GM19438 (cell line): ENCODE measurements around the gene KSR1.

Experiments used
- ATAC-seq: cut with Tn5 transposase; IDR thresholded peaks from one replicate; pipeline ENCODE4 v1.9.1; 2021; ENCODE audit warnings: low read depth; ENCODE audit not compliant: unreplicated experiment

Gene KSR1

DNA sequence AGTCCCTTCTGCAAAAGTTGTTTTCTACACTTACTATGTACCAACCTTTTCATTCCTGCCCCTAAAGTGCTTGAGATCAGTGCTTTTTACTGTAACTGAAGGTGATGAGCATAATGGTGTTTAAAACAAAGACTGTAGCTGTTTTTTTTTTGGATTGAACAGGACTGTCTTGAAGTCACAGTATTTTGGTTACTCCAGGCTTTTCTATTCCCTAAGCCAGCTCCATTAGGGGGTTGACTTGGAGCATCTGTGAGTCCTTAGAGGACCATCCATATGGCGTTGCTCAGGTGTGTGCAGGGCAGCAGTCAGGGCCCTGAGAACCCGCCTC, 145.7 kb downstream of the KSR1 start:
- ATAC-seq = no peak

DNA sequence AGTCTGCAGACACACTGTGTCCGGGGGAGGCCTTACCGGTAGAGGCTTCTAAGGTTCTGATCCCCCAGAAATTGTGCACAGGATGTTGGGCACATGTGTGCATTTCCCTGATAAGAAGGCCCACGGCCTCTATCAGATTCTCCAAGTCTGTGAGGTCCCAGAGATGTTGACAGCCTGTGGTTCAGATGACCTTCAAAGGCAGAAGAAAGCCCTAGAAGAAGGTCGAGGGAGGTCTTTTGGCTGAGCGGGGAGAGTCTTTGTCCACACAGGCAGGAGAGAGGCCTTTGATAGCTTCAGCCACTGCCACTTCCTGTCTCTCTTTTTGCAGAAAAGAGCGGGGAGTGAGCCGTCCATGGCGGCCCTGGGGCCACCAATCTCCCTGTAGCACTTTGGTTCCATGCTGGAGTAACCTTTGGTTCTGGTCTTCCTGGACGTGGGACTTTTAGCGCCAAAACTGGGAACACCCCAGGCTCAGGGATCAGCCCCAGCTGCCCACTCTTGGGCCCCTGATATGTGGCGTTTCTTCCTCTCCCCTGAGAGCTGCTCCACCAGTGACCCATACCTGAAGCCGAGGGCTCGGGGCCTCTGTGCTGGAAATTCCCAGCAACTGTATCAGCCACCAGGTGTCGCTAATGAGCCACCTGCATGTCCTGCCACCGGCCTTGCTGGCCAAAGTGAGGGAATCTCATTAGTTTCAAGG, 146.6 kb downstream of the KSR1 start:
- ATAC-seq = no peak

DNA sequence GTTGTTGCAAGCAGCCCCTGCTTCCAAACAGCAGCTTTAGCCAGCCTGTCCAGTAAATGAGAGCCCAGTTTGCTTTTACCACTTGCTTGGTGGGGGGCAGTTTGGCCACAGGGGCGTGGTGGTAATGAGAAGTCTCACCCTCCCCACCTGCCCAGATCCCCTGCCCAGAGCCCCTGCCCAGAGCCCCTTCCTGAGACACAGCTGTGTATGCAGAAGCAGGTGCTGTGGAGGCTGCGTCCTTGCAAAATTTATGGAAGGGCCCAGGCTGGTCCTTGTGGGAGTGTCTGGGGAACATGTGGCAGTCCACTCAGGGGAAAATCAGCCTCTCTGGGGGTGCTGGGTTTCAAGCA, 147.1 kb downstream of the KSR1 start:
- no peak for ATAC-seq

DNA sequence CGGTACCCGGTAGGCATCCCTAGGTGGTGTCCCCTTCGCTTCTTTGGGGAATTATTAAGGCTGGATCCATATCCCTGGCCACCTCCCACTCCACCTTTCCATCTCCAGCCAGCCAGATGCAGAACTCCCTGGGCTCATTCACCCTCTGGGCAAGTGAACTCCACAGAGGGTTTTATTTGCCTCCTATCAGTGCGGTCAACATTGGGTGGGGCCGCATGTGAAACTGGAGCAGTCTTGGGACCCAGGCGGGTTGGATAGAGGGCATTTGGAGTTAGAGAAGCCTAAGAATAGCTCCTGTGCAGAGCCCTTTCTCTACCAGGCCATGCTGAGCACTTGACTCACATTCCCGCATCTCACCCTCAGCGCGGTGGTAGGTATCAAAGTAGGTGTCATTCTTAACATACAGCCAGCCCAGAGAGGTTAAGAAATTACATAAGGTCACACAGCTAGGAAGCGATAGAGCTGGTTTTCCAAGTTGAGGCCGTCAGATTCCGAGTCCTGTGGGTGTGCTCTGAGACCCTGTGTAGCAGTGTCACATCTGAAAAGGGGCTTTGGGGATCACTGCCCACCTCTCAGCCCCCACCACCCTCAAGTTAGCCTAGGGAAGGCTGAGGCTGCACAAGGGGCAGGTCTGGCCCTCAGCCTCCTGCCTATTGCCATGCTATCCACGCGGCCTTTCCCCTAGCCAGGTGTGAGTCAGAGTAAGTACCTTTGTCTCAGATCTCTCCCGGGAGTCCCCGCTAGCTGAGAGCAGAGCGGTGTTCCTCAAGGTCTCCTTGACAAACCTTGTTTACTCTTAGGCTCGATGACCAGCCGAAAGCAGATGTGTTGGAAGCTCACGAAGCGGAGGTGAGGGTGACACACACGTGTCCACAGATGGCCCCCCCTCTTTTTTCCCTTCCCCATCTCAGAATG, 147.9 kb downstream of the KSR1 start:
- no peak for ATAC-seq

DNA sequence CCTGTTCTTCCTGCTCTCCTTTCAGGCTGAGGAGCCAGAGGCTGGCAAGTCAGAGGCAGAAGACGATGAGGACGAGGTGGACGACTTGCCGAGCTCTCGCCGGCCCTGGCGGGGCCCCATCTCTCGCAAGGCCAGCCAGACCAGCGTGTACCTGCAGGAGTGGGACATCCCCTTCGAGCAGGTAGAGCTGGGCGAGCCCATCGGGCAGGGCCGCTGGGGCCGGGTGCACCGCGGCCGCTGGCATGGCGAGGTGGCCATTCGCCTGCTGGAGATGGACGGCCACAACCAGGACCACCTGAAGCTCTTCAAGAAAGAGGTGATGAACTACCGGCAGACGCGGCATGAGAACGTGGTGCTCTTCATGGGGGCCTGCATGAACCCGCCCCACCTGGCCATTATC, 149.2 kb downstream of the KSR1 start:
- no peak for ATAC-seq

DNA sequence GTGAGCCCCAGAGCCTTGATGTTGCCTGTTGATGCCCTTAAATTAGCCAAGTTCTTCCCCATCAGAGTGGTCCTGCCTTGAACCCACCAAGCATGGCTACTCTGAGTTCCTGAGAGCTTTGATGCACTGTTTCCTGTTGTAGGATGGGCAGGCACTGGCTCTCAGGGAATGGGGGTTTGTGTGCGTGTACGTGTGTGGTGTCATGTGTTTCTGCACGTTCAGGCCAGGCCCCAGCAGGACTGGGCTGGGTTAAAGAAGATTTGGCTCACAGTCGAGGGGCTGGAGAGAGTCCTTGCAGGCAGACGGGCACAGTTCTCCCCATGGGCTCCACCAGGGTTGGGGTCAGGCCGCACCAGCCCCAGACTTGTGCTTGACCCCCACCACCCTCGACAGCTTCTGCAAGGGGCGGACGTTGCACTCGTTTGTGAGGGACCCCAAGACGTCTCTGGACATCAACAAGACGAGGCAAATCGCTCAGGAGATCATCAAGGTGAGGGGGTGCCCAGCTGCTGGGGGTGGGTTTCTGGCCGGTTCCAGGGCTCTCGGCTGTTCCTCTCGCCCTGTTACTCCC, 151.4 kb downstream of the KSR1 start:
- no peak for ATAC-seq

DNA sequence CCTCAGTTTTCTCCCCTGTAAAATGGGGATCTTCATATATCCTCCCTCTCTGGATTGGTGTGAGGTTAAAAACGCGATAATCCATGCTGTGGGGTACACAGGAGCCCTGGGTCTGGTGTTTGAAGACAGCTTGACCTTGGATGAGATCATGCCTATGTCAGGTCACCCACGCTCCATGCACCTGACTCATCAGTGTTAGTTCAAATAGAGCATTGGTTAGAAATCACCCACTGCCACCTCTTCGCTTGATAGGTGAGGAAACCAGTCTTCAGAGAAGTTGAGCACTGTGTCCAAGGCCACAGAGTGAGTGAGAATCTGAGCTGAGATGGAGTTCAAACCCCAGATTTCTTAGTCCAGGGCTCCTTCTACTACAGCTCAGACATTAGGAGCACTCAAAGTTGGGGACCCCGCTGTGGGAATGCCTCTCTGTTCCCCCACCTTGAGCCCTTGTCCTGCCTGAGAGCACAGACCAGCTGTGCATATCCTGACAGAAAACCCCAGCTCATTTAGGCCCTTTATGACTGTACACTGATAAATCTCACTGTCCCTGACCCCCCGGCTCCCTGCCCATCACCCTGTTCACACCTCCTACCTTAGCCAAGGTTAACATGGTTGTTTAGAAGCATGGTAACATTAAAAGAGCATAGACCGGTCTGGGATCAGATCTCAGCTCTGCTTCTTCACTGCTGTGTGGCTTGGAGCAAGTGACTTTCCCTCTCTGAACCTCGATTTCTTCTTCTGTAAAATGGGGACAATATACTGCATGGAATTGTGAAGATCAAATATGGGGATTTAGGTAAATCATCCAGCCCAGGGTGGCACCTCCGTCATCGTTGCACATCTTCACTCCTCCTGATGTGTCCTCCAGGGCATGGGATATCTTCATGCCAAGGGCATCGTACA, 152.3 kb downstream of the KSR1 start:
- no peak for ATAC-seq

DNA sequence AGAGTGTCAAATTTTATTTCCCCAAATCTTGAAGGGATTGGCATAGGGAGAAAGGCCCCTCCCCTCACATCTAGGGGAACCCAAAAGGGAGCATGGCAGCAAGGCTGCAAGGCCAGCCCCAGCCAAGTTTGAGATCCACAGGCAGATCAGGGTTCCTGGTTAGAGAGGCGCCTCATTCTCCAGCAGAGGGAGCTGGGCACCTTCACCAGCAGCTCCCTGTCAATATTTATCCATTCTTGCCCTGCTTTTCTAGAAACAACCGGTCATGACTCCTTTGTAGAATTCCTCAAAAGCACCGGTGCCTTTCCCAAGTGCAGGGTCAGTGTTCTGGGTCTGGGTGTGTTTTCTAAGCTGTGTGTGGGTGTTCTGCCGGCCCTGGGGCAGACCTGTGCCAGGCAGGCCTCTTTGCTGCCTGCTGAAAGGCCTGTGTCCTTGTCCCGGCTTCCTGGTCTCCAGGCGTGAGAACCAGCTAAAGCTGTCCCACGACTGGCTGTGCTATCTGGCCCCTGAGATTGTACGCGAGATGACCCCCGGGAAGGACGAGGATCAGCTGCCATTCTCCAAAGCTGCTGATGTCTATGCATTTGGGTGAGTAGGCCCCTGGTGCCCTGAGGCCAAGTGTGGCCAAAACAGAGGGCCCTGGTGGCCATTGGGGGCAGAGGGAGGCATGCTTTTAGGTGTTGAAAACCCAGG, 153.5 kb downstream of the KSR1 start:
- no peak for ATAC-seq

DNA sequence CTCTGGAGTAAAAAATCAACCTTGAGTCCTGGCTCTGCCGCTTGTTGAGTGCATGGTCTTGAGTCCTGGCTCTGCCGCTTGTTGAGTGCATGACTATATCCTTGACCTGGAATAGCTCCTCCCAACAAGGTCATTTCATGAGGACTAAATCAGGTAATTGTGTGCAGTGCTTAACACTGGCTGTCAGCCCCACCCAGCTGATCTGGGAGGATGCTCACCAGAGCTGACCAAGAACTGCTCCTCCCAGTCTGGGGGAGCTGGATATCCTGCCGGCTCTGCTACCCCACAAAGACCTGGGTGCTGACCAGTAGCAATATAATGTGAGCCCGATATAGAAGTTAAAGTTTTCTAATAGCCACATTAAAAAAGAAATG, 154.0 kb downstream of the KSR1 start:
- no peak for ATAC-seq

DNA sequence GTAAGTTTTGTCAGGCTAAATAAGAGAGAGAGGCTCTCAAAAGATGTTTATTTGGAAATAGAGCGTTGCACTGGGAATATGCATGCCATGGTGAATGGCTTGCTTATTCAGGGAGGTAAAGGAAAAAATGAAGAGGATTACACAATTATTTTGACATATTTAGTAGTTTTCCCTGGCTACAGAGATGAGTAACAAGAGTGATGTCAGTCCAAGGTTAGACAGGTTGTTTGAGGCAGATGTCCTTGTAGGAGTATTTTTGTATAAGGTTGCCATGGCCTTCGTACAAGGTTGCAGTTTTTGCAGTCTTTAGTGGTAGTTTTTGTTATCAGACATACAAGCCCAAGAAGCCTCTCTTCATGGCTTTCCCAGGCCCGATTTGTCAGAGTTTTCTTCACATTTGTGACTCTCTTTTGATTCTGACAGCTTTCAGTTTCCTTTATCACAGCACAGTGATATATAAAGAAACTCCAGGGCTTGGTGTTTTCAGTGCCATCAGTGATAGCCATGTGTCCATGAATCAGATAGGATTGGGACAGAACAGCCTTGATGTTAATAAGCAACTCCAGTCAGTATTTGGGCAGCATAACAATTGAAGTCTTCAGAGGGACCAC, 156.0 kb downstream of the KSR1 start:
- no peak for ATAC-seq

DNA sequence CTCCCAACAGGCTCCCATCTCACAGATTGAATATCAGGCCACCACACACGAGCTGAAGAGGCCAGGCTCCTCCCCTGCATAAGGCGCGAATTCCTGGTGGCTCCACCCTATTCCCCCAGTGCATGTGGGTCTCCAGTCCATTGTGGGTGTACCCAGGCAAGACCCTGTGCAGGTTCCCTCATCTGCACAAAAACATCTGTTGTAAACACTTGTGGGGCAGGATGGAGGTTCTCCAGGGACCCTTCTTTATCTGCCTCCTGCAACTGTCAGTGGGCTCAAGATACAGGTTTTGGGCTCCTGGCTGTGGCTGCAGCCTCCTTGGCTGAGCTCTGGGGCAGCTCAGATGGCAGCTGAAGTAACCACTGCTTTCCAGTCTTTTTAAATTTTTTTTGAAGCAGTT, 157.2 kb downstream of the KSR1 start:
- ATAC-seq = no peak

DNA sequence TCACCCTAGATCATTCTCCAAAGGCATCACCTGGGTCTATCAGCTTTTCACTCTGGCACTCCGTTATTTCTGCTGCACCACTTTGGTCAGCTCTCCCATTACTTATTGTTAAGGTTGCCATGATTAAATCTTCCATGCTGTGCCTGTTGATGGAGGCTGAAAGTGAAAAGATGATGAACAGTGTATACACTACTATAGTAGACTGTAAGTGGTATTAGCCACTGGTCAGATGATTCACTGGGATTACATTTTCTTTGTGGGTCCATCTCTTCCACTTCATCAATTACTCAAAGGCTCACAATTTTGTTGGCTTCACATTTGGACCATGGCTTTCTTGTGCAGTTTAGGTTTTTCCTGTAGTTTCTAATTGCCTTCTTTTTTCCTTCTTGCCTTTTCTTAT, 158.9 kb downstream of the KSR1 start:
- ATAC-seq = no peak

DNA sequence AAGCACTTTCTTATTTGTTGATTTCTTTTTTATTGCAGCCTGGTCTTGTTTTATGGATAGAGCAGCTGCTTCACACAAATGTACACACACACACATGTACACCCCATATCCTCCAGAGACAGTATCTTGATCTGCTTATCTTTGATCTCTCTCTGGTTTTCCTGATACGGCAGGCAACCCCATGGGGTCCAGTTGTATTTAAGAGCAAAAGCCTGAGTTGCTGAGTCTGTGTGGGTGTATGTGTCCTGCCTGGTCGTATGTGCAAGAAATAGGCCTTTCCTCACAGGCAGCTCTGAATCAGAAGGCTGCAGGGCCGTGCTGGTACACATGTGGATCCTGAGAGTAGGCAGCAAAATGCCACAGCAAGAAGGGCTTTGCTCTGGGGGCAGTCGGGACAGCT, 160.2 kb downstream of the KSR1 start:
- ATAC-seq = no peak

DNA sequence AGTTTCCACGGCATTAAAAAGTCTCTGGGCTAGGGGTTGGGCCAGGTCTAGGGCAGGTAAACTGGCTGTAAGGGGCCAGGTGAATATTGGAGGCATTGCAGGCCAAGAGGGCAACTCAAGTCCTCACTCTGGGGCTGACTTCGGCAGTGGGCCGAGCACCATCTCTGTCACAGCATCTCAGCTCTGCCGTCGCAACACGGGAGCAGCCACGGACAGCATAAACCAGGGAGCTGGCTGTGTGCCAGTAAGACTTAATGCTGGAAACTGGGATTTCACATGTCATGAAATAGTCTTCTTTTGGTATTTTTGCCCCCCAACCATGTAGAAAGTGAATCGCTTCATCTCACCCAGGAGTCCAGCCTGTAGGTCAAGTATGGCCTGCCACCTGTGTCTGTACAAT, 162.2 kb downstream of the KSR1 start:
- no peak for ATAC-seq

DNA sequence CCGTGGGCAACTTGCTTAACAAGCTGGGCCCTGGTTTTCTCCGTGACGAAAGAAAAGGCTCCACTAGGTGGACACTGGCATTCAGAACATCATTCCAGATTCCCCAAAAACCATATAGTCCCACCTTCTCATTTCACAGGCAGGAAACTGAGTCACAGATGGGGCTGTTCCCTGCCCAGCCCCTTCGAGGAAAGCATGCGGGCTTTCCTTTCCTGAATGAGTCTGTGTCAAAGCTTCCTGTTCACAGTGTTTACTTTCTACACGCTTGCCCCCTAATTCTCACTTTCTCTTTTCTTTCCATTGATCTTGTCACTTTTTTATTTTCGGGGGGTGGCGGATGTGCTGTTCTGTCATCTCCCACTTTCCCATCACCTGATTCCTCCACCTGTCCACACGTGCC, 164.5 kb downstream of the KSR1 start:
- ATAC-seq = no peak

DNA sequence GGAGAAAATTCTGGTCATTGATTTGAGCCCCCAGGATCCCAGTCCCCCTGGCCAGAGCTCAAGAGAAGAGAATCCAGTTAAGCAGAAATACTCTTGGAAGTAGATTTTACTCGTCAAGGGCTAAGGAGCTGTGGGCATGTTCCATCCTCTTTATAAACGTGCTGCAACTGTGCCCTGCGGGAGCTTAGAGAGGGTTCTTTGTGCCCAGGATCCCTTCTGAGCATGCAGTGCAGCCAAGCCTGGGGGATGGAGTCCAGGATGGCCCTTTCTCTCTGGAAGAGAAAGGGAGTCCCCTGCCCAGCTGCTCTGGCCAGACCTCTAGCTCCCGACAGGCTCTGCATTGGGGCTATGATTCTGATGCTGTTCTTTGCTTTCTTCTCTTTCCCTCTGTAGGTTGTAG, 165.3 kb downstream of the KSR1 start:
- ATAC-seq = no peak

DNA sequence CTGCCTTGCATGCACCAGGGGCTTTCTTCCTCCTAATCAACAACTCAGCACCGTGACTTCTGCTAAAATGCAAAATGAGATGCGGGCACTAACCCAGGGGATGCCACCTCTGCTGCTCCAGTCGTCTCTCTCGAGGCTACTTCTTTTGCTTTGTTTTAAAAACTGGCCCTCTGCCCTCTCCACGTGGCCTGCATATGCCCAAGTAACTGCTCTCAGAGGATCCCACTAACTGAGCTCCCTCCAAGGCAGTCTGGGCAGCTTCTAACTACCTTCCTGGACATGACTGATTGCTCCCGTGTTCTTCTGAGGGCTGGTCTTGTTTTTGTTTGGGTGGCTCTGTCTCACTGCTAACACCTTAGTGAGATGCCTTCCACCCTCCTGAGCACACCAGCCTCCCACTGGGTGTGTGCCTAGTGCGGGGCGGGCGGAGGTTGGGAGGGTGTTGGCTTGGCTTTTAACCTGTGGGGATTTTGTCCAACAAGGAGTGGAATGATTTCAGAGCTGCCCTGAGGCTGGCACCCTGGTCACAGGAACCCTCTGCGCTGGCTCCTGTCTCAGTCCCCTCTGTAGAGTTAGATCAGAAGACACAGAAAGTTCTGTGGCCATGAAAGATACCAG, 165.8 kb downstream of the KSR1 start:
- no peak for ATAC-seq

DNA sequence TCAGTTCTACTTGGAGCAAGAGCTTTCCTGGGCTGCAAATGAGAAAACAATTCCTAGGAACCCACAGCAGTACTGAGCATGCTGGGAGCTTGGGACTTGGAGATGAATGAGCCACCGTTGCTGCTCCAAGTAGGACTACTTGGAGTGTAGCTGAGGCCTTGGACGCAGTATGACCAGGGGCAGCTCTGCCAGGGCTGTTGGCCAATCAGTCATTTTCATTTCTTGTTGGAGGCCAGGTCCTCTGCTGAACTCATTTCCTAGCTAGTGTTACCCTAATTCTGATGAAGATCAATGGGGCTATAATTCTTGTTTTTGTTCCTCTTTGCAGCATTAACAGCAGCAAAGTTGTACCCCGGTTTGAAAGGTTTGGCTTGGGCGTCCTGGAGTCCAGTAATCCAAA, 166.7 kb downstream of the KSR1 start:
- ATAC-seq = no peak

DNA sequence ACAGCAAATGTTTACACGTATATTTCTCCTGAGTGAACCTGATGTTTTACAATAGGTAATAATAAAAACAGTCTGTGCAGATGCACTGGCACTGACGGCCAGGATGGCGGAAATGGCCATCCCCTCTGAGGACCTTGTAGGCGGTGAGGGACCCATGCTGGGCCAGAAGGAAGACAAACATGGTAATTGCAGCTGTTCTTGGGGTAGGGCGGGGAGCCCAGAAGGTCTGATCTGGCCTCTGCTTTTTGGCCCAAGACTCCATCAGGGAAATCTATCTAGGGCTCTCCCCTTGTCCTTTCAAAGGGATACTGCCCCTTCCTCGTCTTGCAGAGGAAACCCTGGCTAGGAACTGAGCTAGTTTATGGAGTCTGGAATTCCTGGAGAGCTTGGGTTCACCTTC, 167.4 kb downstream of the KSR1 start:
- ATAC-seq = no peak

DNA sequence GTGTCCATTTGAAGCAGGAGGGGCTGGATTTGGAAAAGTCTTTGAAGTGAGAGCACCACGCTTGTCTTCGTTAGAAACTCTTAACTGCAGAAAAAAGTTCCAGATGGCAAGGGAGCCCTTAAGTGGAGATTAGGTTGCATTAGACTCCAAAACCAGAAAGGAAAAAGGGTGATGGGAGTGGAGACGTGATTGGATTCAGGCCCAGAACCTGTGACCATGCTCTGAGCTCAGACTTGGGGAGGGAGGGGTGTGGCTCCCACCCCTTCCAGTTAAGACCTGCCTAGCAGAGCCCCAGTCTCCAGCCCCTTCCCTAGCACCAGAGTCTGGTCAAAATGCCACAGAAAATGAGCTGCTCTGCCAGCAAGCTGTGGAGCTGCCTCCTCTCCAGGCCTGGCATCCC, 168.3 kb downstream of the KSR1 start:
- no peak for ATAC-seq
